Ishikawa (cell line): ENCODE results near the gene GAGE12C.
"Not testable (repeated sequence)": the region's sequence is repeated elsewhere in the genome, so short reads cannot be mapped to it uniquely, and the experiment has no call there.

Experiments
- CEBPB ChIP-seq: IDR thresholded peaks from 2 replicates; pipeline ENCODE4 v1.6.1; 2012
- CREB1 ChIP-seq: IDR thresholded peaks from 2 replicates; pipeline ENCODE4 v1.6.1; 2012; ENCODE audit warnings: low read depth
- EGR1 ChIP-seq: IDR thresholded peaks from 2 replicates; pipeline ENCODE4 v1.6.1; 2012
- EP300 ChIP-seq: IDR thresholded peaks from 2 replicates; pipeline ENCODE4 v1.6.1; 2012; ENCODE audit warnings: borderline replicate concordance
- RAD21 ChIP-seq: IDR thresholded peaks from 2 replicates; pipeline ENCODE4 v1.6.1; 2012; ENCODE audit warnings: low read depth
- TCF12 ChIP-seq: IDR thresholded peaks from 2 replicates; pipeline ENCODE4 v1.6.1; 2012; ENCODE audit warnings: low read depth
- YY1 ChIP-seq: IDR thresholded peaks from 2 replicates; pipeline ENCODE4 v1.6.1; 2012; ENCODE audit warnings: low read depth
- TF ChIP-seq, protein P1 (sequence below): IDR thresholded peaks from 2 replicates; pipeline ENCODE4 v1.6.1; 2012; ENCODE audit warnings: low read depth, mild to moderate bottlenecking
- TF ChIP-seq, protein P2 (sequence below): IDR thresholded peaks from 2 replicates; pipeline ENCODE4 v1.6.1; 2012

DNA sequence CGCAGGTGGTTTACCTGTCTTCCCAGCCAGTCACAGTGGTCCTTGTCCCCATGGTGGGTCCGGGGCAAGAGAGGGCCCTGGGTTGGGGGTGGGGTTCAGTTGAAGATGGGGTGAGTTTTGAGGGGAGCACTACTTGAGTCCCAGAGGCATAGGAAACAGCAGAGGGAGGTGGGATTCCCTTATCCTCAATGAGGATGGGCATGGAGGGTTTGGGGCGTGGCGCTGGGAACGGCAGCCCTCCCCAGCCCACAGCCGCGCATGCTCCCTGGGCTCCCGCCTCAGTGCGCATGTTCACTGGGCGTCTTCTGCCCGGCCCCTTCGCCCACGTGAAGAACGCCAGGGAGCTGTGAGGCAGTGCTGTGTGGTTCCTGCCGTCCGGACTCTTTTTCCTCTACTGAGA, 19.0 kb downstream of the GAGE12C start, which contains the start of gene GAGE12E:
- TF ChIP-seq RAD21, CEBPB, CREB1, EP300, EGR1, TCF12, YY1: not testable (repeated sequence)
- TF ChIP-seq, protein P1, sequence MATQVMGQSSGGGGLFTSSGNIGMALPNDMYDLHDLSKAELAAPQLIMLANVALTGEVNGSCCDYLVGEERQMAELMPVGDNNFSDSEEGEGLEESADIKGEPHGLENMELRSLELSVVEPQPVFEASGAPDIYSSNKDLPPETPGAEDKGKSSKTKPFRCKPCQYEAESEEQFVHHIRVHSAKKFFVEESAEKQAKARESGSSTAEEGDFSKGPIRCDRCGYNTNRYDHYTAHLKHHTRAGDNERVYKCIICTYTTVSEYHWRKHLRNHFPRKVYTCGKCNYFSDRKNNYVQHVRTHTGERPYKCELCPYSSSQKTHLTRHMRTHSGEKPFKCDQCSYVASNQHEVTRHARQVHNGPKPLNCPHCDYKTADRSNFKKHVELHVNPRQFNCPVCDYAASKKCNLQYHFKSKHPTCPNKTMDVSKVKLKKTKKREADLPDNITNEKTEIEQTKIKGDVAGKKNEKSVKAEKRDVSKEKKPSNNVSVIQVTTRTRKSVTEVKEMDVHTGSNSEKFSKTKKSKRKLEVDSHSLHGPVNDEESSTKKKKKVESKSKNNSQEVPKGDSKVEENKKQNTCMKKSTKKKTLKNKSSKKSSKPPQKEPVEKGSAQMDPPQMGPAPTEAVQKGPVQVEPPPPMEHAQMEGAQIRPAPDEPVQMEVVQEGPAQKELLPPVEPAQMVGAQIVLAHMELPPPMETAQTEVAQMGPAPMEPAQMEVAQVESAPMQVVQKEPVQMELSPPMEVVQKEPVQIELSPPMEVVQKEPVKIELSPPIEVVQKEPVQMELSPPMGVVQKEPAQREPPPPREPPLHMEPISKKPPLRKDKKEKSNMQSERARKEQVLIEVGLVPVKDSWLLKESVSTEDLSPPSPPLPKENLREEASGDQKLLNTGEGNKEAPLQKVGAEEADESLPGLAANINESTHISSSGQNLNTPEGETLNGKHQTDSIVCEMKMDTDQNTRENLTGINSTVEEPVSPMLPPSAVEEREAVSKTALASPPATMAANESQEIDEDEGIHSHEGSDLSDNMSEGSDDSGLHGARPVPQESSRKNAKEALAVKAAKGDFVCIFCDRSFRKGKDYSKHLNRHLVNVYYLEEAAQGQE, result not testable (repeated sequence)
- TF ChIP-seq, protein P2, sequence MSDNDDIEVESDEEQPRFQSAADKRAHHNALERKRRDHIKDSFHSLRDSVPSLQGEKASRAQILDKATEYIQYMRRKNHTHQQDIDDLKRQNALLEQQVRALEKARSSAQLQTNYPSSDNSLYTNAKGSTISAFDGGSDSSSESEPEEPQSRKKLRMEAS, result not testable (repeated sequence)
